GM13976 (cell line): ENCODE data around the gene STX7.

Source experiments
- DNase-seq: peaks from one replicate; pipeline ENCODE4 v3.0.0; 2012; ENCODE audit warnings: low spot score
- in situ Hi-C: fragments of 300-500 bp; cut with MboI; formaldehyde crosslinking; loops from one replicate; pipeline ENCODE4 v1.12.0; 2022; ENCODE audit warnings: low sequenced_read_pairs, mixed read lengths, inconsistent platforms; ENCODE audit not compliant: unreplicated experiment
- TF ChIP-seq, protein P1 (sequence below): IDR thresholded peaks from 2 replicates; pipeline ENCODE4 v1.5.1; 2012; ENCODE audit warnings: borderline replicate concordance, mild to moderate bottlenecking; ENCODE audit not compliant: insufficient read depth; ENCODE audit errors: extremely low read depth, missing control alignments, control extremely low read depth

Gene STX7

DNA sequence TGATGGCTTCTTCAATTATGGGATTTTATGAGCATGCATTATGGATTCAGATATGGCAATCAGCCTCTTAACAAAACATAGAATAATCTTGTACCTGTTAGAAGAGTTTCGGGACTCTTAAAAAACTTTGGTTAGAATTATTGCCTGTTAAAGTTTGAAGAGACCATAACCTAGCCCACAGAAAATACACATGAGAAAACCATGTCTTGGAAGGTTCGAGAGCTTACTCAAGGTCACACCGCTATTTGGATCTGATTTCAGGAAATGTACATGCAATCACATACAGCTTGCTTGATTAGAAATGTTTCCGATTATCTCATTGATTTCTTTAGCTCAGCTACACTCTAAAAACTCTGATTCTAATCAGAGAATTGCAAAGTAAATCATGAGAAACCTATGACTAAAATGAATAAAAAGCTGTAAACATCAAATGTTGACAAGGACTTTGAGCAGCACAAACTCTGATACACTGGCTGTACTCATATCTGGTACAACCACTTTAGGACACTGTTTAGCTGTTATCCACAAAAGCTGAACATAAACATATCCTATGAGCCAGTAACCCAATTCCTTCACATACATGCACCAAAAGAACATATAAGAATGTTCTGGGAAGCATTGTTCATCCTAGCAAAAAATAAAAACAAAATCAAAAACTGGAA, 16.3 kb downstream of the STX7 start:
- TF ChIP-seq, protein P1, sequence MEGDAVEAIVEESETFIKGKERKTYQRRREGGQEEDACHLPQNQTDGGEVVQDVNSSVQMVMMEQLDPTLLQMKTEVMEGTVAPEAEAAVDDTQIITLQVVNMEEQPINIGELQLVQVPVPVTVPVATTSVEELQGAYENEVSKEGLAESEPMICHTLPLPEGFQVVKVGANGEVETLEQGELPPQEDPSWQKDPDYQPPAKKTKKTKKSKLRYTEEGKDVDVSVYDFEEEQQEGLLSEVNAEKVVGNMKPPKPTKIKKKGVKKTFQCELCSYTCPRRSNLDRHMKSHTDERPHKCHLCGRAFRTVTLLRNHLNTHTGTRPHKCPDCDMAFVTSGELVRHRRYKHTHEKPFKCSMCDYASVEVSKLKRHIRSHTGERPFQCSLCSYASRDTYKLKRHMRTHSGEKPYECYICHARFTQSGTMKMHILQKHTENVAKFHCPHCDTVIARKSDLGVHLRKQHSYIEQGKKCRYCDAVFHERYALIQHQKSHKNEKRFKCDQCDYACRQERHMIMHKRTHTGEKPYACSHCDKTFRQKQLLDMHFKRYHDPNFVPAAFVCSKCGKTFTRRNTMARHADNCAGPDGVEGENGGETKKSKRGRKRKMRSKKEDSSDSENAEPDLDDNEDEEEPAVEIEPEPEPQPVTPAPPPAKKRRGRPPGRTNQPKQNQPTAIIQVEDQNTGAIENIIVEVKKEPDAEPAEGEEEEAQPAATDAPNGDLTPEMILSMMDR = no peak
- in situ Hi-C loops = no loop called here
- no peak for DNase-seq

DNA sequence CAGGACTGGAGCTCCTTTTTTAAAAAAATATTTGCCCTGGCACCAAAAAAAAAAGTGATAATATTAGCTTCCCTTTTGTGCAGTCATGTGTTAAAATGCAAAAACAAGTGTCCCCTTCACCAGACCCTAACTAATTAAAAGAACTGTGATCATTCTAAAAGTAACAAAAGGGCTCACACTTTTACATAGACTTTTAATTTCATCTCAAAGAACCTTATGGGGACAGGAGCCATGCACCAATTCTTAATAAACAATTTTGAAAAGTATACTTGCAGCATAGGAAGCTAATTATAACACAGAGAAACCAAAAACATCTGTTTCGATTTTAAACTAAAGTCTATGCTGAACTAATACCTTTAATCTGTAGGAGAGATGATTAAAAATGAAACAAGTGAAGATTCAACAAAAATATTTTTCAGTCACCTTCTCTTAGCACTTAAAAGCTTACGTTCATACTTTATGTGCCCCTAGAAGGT, 17.3 kb downstream of the STX7 start:
- TF ChIP-seq, protein P1 = no peak
- in situ Hi-C loops = no loop called here
- DNase-seq = peak; percentile 36

DNA sequence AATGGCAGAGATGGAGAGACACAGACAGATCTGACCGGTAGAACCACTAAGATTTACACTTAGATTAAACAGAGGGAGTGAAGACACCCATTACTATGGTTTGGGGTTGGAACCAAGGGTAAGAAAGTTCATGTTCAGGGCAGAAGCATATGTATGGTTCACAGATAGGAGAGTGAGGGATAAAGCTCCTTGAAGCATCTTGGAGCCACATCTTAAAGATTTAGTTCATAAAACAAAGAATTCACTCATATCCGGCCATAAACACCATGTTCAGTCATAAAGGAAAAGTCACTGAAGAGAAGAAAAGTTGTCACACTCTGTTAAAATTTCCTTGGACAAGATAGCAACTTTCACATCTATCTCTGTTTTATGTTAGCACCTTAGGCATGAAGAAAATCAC, 18.0 kb downstream of the STX7 start:
- in situ Hi-C loops = no loop called here
- TF ChIP-seq, protein P1 = no peak
- no peak for DNase-seq

DNA sequence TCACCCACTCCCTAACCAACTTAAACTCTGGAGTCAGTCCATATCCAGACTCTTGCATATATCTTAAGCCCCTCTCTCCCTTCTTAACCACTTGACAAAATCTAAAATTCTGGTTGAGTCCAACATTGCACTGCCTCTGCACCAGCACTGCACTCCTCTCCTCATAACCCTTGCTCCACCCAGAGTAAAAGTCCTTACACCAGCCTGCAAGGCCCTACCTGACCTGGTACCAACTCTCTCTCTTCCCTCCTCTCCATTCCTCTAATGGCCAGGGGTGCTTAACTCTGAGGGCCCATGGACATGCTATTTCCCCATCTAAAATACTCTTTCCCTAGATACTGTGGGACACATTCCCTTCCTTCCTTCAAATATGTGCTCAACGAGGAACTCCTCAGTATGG, 21.0 kb downstream of the STX7 start:
- in situ Hi-C loops = no loop called here
- TF ChIP-seq, protein P1 = no peak
- DNase-seq = no peak

DNA sequence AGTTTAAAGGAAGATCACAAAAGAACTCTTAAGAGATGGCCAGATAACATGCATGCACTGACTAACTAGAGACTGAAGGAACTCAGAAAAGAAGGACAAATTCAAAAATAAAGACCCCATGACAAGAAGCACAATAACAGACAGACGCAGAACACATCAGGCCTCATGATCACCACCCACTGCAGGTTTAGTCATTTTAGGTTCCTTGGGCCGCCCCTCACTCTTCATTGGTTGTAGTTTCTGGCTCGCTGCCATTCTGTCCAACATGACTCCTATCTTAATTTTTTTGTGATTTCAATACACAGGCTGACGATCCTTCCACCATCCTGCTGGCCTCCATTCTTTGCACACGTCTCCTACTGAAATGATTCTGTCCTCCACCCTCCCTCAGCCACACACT, 21.6 kb downstream of the STX7 start:
- in situ Hi-C loops = no loop called here
- no peak for DNase-seq
- TF ChIP-seq, protein P1 = no peak

DNA sequence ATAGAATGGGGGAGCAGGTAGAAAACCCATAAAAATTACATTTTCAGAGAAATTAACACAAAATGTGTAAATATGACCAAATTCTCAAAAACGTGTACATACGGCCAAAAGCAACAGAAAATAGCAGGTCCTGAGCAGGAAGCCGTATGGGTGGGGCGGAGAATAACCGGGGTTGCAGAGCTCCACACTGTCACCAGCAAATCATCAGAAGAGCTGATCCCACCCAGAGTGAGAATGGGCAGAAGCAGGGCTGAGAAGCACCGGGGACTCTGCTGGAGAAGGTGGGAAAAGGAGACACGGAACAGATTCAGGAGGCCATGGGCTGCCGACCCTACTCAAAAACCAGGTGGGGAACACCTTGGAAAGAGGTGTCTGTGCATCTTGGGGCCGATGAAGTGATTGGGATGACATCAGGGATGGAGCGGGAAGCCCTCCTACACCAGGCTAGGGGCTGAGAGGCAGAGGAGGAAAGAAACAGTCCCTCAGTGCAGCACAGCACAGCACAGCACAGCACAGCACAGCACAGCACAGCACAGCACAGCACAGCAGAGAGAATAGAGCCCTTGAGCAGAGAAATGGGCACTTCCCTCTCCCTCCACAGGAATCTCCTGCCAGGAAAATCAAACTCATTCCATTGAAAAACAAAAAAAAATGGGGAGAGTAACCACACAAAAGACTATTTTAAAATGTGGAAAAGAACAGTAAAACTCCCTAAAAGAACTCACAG, 22.3 kb downstream of the STX7 start:
- no peak for DNase-seq
- in situ Hi-C loops = no loop called here
- TF ChIP-seq, protein P1 = no peak
